Adrenal gland (tissue), 5 donors: Measurements from ENCODE around the gene CA14.

Source experiments
- POLR2A ChIP-seq, 2 donors: fragments of 450-650 bp; IDR thresholded peaks; one replicate each; pipeline ENCODE4 v1.6.1; 2017; ENCODE audit warnings: antibody characterized with exemption in 2 of 2, mild to moderate bottlenecking in 2 of 2, moderate library complexity in 1 of 2
- TF ChIP-seq, protein P1 (sequence below), 6 experiments: fragments of 450-650 bp in 4 of 6; fragments of 200-600 bp in 2 of 6; sonication (generic) in 1 of 6; IDR thresholded peaks; 1 replicate in 5 of 6; 2 replicates in 1 of 6; pipeline versions ENCODE4 v1.5.1 to v1.8.0; 2016 to 2021; ENCODE audit warnings: antibody characterized with exemption in 6 of 6, mild to moderate bottlenecking in 2 of 6, moderate library complexity in 1 of 6
- donor health status: DM: no; HTN: no; CAD: no.

DNA sequence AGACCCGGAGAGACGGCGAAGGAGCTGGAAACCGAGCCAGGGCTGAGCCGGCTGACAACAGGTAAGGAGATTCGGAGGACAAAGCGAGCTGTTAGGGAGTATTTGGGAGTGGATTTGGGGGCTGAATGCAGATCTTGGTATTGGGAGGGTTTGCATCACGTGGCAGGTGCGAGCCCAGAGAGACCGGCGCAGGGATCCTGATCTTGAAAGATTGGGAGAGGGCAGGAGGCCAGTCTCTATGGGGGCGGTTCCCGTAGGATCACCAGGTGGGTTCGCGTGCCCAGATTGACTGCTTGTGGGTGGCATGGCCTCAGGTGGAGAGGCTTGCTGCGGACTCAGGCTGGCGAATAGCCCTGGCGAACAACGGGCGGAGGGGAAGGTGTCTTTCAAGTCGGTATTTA is 25.0 kb downstream of the CA14 start:
- TF ChIP-seq POLR2A (IDR thresholded peaks at IDR 0.05): peak; percentile 67 to 84
- TF ChIP-seq, protein P1, sequence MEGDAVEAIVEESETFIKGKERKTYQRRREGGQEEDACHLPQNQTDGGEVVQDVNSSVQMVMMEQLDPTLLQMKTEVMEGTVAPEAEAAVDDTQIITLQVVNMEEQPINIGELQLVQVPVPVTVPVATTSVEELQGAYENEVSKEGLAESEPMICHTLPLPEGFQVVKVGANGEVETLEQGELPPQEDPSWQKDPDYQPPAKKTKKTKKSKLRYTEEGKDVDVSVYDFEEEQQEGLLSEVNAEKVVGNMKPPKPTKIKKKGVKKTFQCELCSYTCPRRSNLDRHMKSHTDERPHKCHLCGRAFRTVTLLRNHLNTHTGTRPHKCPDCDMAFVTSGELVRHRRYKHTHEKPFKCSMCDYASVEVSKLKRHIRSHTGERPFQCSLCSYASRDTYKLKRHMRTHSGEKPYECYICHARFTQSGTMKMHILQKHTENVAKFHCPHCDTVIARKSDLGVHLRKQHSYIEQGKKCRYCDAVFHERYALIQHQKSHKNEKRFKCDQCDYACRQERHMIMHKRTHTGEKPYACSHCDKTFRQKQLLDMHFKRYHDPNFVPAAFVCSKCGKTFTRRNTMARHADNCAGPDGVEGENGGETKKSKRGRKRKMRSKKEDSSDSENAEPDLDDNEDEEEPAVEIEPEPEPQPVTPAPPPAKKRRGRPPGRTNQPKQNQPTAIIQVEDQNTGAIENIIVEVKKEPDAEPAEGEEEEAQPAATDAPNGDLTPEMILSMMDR (IDR thresholded peaks at IDR 0.05): peak in 1 of 6 experiments; percentile 4
